ENCODE results near the gene LCE2B. TPM values are rescaled to one million over a fixed set of nuclear protein-coding genes. Genes with fewer than 3 reads are reported as not detected.

The LCE2B gene
- polyA plus RNA-seq, 3 donors: not detected

DNA sequence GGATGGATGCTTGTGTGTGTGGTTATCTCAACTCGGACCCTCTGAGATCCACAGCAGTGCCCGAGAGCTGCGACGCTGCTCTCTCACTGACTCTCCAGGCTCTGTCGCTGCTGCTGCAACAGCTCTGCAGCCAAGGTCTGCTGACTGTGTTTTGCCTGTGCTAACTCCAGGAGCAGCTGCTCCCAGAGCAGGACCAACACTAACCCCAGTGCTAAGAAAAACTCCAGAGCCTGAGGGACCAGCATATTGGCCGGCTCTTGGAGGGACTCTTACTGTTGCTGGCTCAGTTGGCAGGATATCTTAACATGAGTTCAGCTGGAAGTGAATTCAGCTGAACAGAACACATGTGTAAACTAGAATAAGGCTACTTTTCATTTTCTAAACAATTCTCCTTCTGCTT lies 6.5 kb upstream of the LCE2B start:
- H3K79me2 ChIP-seq (ENCODE audit: insufficient read depth, low read length): no peaks in the 10 kb centered on the region
- no peak for DNase-seq
- intact Hi-C loops (cut with micrococcal nuclease): no loop called here
- Mint-ChIP-seq H3K4me3 (no peak overlapping the region), H3K27ac (no peak overlapping the region), H3K9me3 (peaks cover 0 to 2% (median 0%) of the 10 kb centered on the region in 7 donors), H3K27me3 (ENCODE audit: low read depth in 3 of 3) (peaks cover 1 to 23% (median 3%) of the 10 kb centered on the region in 3 donors), H3K4me1 (no peaks in the 10 kb centered on the region), H3K36me3 (no peaks in the 10 kb centered on the region)
- H3K9ac ChIP-seq (ENCODE audit: insufficient read depth, low read length, poor library complexity, severe bottlenecking): no peak overlapping the region
- no peaks in the 10 kb centered on the region for H3K36me3 ChIP-seq (replicated peaks in 1 of 2; ENCODE audit: control insufficient read depth in 1 of 2, insufficient read depth in 2 of 2, low read length in 2 of 2)
- H3K4me2 ChIP-seq (replicated peaks; ENCODE audit: extremely low read depth, low read length, poor library complexity, severe bottlenecking): no peak overlapping the region
- no peaks in the 10 kb centered on the region for H3K9me3 ChIP-seq (replicated peaks in 1 of 2; ENCODE audit: control insufficient read depth in 1 of 2, insufficient read depth in 1 of 2, low read length in 2 of 2)
- no peak overlapping the region for H3K27ac ChIP-seq (ENCODE audit: low read depth in 1 of 2, low read length in 2 of 2)
- no peaks in the 10 kb centered on the region for H4K20me1 ChIP-seq (ENCODE audit: insufficient read depth, low read length)
- H3K27me3 ChIP-seq (ENCODE audit: control insufficient read depth in 2 of 2, insufficient read depth in 2 of 2, low read length in 2 of 2): no peaks in the 10 kb centered on the region
- H3K4me1 ChIP-seq (ENCODE audit: control insufficient read depth in 1 of 2, insufficient read depth in 2 of 2, low read length in 2 of 2): no peaks in the 10 kb centered on the region
- 85% methylated on average over 6 of the region's 6 CpGs for WGBS (ENCODE audit: insufficient coverage)
- TF ChIP-seq, protein P1, sequence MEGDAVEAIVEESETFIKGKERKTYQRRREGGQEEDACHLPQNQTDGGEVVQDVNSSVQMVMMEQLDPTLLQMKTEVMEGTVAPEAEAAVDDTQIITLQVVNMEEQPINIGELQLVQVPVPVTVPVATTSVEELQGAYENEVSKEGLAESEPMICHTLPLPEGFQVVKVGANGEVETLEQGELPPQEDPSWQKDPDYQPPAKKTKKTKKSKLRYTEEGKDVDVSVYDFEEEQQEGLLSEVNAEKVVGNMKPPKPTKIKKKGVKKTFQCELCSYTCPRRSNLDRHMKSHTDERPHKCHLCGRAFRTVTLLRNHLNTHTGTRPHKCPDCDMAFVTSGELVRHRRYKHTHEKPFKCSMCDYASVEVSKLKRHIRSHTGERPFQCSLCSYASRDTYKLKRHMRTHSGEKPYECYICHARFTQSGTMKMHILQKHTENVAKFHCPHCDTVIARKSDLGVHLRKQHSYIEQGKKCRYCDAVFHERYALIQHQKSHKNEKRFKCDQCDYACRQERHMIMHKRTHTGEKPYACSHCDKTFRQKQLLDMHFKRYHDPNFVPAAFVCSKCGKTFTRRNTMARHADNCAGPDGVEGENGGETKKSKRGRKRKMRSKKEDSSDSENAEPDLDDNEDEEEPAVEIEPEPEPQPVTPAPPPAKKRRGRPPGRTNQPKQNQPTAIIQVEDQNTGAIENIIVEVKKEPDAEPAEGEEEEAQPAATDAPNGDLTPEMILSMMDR (IDR thresholded peaks at IDR 0.05): no peak
- H2AFZ ChIP-seq (ENCODE audit: insufficient read depth, low read depth, low read length, poor library complexity, severe bottlenecking): no peak overlapping the region
- no peak overlapping the region for H3K4me3 ChIP-seq (replicated peaks in 1 of 3; ENCODE audit: low read depth in 2 of 3, low read length in 3 of 3)

DNA sequence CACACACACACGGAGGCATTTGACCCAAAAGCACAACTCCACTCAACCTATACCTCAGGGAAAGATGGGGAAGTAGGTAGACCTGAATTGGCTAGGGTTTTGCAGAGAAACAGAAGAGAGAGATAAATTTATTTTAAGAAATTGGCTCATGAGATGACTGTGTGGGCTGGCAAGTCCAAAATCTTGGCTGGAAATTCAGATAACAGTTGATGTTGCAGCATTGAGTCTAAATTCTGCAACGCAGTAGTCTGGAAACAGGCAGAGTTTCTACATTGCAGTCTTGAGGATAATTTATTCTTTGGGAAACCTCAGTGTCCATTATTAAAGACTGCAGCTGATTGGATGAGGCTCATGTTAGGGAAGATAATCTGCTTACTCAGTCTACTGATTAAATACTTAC lies 4.3 kb upstream of the LCE2B start:
- Histone ChIP-seq H3K79me2 (ENCODE audit: insufficient read depth, low read length) (no peaks in the 10 kb centered on the region), H3K27ac (ENCODE audit: low read depth in 1 of 2, low read length in 2 of 2) (no peak overlapping the region), H3K9me3 (replicated peaks in 1 of 2; ENCODE audit: control insufficient read depth in 1 of 2, insufficient read depth in 1 of 2, low read length in 2 of 2) (no peaks in the 10 kb centered on the region), H2AFZ (ENCODE audit: insufficient read depth, low read depth, low read length, poor library complexity, severe bottlenecking) (no peak overlapping the region), H3K27me3 (ENCODE audit: control insufficient read depth in 2 of 2, insufficient read depth in 2 of 2, low read length in 2 of 2) (no peaks in the 10 kb centered on the region), H3K9ac (ENCODE audit: insufficient read depth, low read length, poor library complexity, severe bottlenecking) (no peak overlapping the region), H4K20me1 (ENCODE audit: insufficient read depth, low read length) (no peaks in the 10 kb centered on the region), H3K4me3 (replicated peaks in 1 of 3; ENCODE audit: low read depth in 2 of 3, low read length in 3 of 3) (no peak overlapping the region), H3K36me3 (replicated peaks in 1 of 2; ENCODE audit: control insufficient read depth in 1 of 2, insufficient read depth in 2 of 2, low read length in 2 of 2) (no peaks in the 10 kb centered on the region), H3K4me1 (ENCODE audit: control insufficient read depth in 1 of 2, insufficient read depth in 2 of 2, low read length in 2 of 2) (no peaks in the 10 kb centered on the region), H3K4me2 (replicated peaks; ENCODE audit: extremely low read depth, low read length, poor library complexity, severe bottlenecking) (no peak overlapping the region)
- TF ChIP-seq, protein P1 (IDR thresholded peaks at IDR 0.05): no peak
- no peaks in the 10 kb centered on the region for H3K4me1 Mint-ChIP-seq
- peaks cover 0 to 2% (median 0%) of the 10 kb centered on the region in 7 donors for H3K9me3 Mint-ChIP-seq
- H3K36me3 Mint-ChIP-seq: no peaks in the 10 kb centered on the region
- H3K4me3 Mint-ChIP-seq: no peak overlapping the region
- intact Hi-C loops (cut with micrococcal nuclease): no loop called here
- WGBS (ENCODE audit: insufficient coverage): 67% methylated on average over 1 of the region's 2 CpGs
- H3K27ac Mint-ChIP-seq: no peak overlapping the region
- DNase-seq: no peak
- H3K27me3 Mint-ChIP-seq (ENCODE audit: low read depth in 3 of 3): peaks cover 1 to 21% (median 2%) of the 10 kb centered on the region in 3 donors
